Fibroblast of villous mesenchyme (primary cell): ENCODE results near the gene TAF15. TPM values are rescaled to one million over a fixed set of nuclear protein-coding genes. Genes with fewer than 3 reads are reported as not detected.

Experiments used
- DNase-seq: peaks from one replicate; pipeline ENCODE4 v3.0.0-alpha.2; 2010; ENCODE audit warnings: low read depth
- H3K4me3 ChIP-seq: 2 replicates; pipeline ENCODE4 v1.5.1; 2011; ENCODE audit warnings: low read depth, mild to moderate bottlenecking, low read length
- CTCF ChIP-seq: IDR thresholded peaks from 2 replicates; pipeline ENCODE4 v1.5.1; 2012; ENCODE audit warnings: low read depth, mild to moderate bottlenecking, low read length; ENCODE audit not compliant: insufficient read depth
- total RNA-seq: library from RNA; depleted of rRNA; stranded (reverse); fragments of >200 nt; gene quantifications from 2 replicates; pipeline ENCODE4 v1.2.3, GENCODE V29; 2012

The TAF15 gene
- total RNA-seq, 1 donor: 47.1 TPM

- peak; percentile 58 for DNase-seq
- no peak for TF ChIP-seq CTCF
- H3K4me3 ChIP-seq: no peak overlapping the region
Measured at GRCh38 chr17:35866341-35866950, 57.2 kb downstream of the TAF15 start.

GRCh38 chr17:35867574-35867973, 58.3 kb downstream of the TAF15 start:
- DNase-seq: no peak
- TF ChIP-seq CTCF: no peak
- H3K4me3 ChIP-seq: no peak overlapping the region

- H3K4me3 ChIP-seq: no peak within 1 kb of the TSS
- no peak for TF ChIP-seq CTCF
- no peak for DNase-seq
Measured at GRCh38 chr17:35868737-35869136, 59.5 kb downstream of the TAF15 start, which contains the start of gene HEATR9. TSS of gene HEATR9 (minus strand) at chr17:35868891. CDS start at chr17:35868742, 149 bp downstream.

- TF ChIP-seq CTCF: no peak
- DNase-seq: no peak
- H3K4me3 ChIP-seq: no peak overlapping the region
Measured at GRCh38 chr17:35870906-35871819, 61.9 kb downstream of the TAF15 start.

- H3K4me3 ChIP-seq: no peak overlapping the region
- TF ChIP-seq CTCF: no peak
- no peak for DNase-seq
Measured at GRCh38 chr17:35872196-35872980, 63.1 kb downstream of the TAF15 start.

- no peak overlapping the region for H3K4me3 ChIP-seq
- DNase-seq: no peak
- no peak for TF ChIP-seq CTCF
Measured at GRCh38 chr17:35875072-35875799, 66.0 kb downstream of the TAF15 start.
